PC-3 (cell line): ENCODE data around the gene CNTNAP2. TPM values are rescaled to one million over a fixed set of nuclear protein-coding genes. Genes with fewer than 3 reads are reported as not detected.

Experiments used
- ATAC-seq: fragments of 200-7000 bp; cut with Tn5 transposase; 2 replicates; pipeline ENCODE4 v1.9.1; 2020; ENCODE audit warnings: mild to moderate bottlenecking, moderate library complexity
- BruUV-seq: library from RNA; stranded (reverse); fragments of 400-500 nt; replicated peaks from 2 replicates; lab custom pipeline; 2021; lab: Mats Ljungman, UMichigan
- CTCF ChIA-PET: fragments of 300-600 bp; sonication (Branson Sonifier 250); formaldehyde crosslinking; loops from one replicate; lab custom pipeline; 2022; ENCODE audit warnings: antibody characterized with exemption; lab: Charles Lee
- POLR2A ChIA-PET: fragments of 300-600 bp; sonication (Branson Sonifier 250); formaldehyde crosslinking; loops from one replicate; lab custom pipeline; 2022; ENCODE audit warnings: antibody characterized with exemption; ENCODE audit not compliant: unreplicated experiment; lab: Charles Lee
- DNase-seq: peaks from one replicate; pipeline ENCODE4 v3.0.0-alpha.2; 2015
- H2AFZ ChIP-seq: fragments of 300-600 bp; sonication (generic); 2 replicates; pipeline ENCODE4 v1.6.0; 2016; ENCODE audit warnings: antibody characterized with exemption, low read length
- H3F3A ChIP-seq: fragments of 300-600 bp; sonication (generic); one replicate; pipeline ENCODE4 v1.6.0; 2017; ENCODE audit warnings: antibody characterized with exemption, low read length, control low read depth, mild to moderate bottlenecking; ENCODE audit not compliant: unreplicated experiment
- H3K27ac ChIP-seq: fragments of 300-600 bp; sonication (generic); 2 replicates; pipeline ENCODE4 v1.5.1; 2016; ENCODE audit warnings: mild to moderate bottlenecking, low read length
- H3K27me3 ChIP-seq: fragments of 300-600 bp; sonication (generic); 2 replicates; pipeline ENCODE4 v1.6.1; 2016; ENCODE audit warnings: low read length, mixed read lengths
- H3K36me3 ChIP-seq: fragments of 300-600 bp; sonication (generic); 2 replicates; pipeline ENCODE4 v1.6.1; 2016; ENCODE audit warnings: low read depth, mixed run types, low read length, mixed read lengths
- H3K4me1 ChIP-seq: fragments of 300-600 bp; sonication (generic); 2 replicates; pipeline ENCODE4 v1.5.1; 2016; ENCODE audit warnings: low read length; ENCODE audit not compliant: insufficient read depth
- H3K4me2 ChIP-seq: fragments of 300-600 bp; sonication (generic); 2 replicates; pipeline ENCODE4 v1.6.0; 2016; ENCODE audit warnings: low read length
- H3K4me3 ChIP-seq: fragments of 300-600 bp; sonication (generic); 2 replicates; pipeline ENCODE4 v1.5.1; 2016; ENCODE audit warnings: mild to moderate bottlenecking, low read length, mixed read lengths
- H3K79me2 ChIP-seq: fragments of 300-600 bp; sonication (generic); 2 replicates; pipeline ENCODE4 v1.6.1; 2017; ENCODE audit warnings: low read length, mixed read lengths
- H3K9ac ChIP-seq: fragments of 300-600 bp; sonication (generic); 2 replicates; pipeline ENCODE4 v1.6.0; 2016; ENCODE audit warnings: mild to moderate bottlenecking, low read length
- H3K9me2 ChIP-seq: fragments of 300-600 bp; sonication (generic); replicated peaks from 2 replicates; pipeline ENCODE4 v1.6.1; 2016; ENCODE audit warnings: mixed run types, low read length, mixed read lengths
- H3K9me3 ChIP-seq: fragments of 300-600 bp; sonication (generic); 2 replicates; pipeline ENCODE4 v1.6.1; 2016; ENCODE audit warnings: low read length, mixed read lengths
- H4K20me1 ChIP-seq: fragments of 300-600 bp; sonication (generic); 2 replicates; pipeline ENCODE4 v1.6.1; 2016; ENCODE audit warnings: low read length, mixed read lengths
- EZH2 ChIP-seq: fragments of 300-600 bp; sonication (generic); IDR thresholded peaks from one replicate; pipeline ENCODE4 v1.6.1; 2017; ENCODE audit warnings: antibody characterized with exemption, mild to moderate bottlenecking, low read length; ENCODE audit not compliant: unreplicated experiment
- EZH2phosphoT487 ChIP-seq: fragments of 300-600 bp; sonication (generic); IDR thresholded peaks from 2 replicates; pipeline ENCODE4 v1.6.1; 2018; ENCODE audit warnings: mild to moderate bottlenecking, antibody characterized with exemption, low read length, borderline replicate concordance
- intact Hi-C: fragments of 100-400 bp; cut with micrococcal nuclease; formaldehyde crosslinking; loops from 2 replicates; pipeline ENCODE4 v1.9.0; 2023
- total RNA-seq: library from RNA; depleted of rRNA; stranded (reverse); fragments of >200 nt; gene quantifications from 2 replicates; pipeline ENCODE4 v1.2.3, GENCODE V29; 2014
- TF ChIP-seq, protein P1 (sequence below): fragments of 300-600 bp; sonication (generic); conservative IDR thresholded peaks from 2 replicates; pipeline ENCODE4 v1.5.1; 2017; ENCODE audit warnings: antibody characterized with exemption, low read depth, mild to moderate bottlenecking, low read length

CNTNAP2 gene
- total RNA-seq, 1 experiment from 2014 or later: 1.5 TPM

DNA sequence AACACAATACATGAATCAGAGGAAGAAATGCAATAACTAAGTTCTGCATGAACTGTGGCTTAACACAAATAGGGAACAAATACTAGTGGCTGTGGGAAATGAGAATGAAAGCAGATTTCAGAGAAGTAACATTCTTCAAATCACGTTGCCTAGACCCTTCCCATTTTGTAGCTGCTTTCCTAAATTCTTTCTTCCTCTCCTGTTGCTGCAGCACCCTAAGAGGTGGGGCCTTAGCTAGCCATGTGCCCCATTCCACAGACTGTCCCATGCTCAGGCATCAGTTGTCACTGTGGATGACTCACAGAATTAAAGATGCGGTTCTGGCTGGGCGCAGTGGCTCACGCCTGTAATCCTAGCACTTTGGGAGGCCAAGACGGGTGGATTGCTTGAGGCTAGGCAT, 1769.3 kb downstream of the CNTNAP2 start:
- H3K79me2 ChIP-seq: no peaks in the 10 kb centered on the region

GRCh38 chr7:147894271-147894670, 1777.7 kb downstream of the CNTNAP2 start:
- Histone ChIP-seq H3K4me2 (no peak overlapping the region; the same call in 1 of the 2 replicates), H3K4me1 (no peaks in the 10 kb centered on the region), H3F3A (no peaks in the 10 kb centered on the region), H2AFZ (peak overlapping the region; percentile 33; the same call in 1 of the 2 replicates), H3K9me2 (no peaks in the 10 kb centered on the region), H4K20me1 (no peaks in the 10 kb centered on the region), H3K79me2 (no peaks in the 10 kb centered on the region), H3K36me3 (no peaks in the 10 kb centered on the region), H3K4me3 (no peak overlapping the region), H3K27ac (no peak overlapping the region), H3K9ac (no peak overlapping the region), H3K9me3 (no peaks in the 10 kb centered on the region), H3K27me3 (no peaks in the 10 kb centered on the region)
- CTCF ChIA-PET: no interaction called here
- intact Hi-C loops: no loop called here
- BruUV-seq: no TSS peak
- ATAC-seq (peak; percentile 74), DNase-seq (peak; percentile 35)
- no peak for TF ChIP-seq EZH2
- TF ChIP-seq EZH2phosphoT487: no peak
- TF ChIP-seq, protein P1, sequence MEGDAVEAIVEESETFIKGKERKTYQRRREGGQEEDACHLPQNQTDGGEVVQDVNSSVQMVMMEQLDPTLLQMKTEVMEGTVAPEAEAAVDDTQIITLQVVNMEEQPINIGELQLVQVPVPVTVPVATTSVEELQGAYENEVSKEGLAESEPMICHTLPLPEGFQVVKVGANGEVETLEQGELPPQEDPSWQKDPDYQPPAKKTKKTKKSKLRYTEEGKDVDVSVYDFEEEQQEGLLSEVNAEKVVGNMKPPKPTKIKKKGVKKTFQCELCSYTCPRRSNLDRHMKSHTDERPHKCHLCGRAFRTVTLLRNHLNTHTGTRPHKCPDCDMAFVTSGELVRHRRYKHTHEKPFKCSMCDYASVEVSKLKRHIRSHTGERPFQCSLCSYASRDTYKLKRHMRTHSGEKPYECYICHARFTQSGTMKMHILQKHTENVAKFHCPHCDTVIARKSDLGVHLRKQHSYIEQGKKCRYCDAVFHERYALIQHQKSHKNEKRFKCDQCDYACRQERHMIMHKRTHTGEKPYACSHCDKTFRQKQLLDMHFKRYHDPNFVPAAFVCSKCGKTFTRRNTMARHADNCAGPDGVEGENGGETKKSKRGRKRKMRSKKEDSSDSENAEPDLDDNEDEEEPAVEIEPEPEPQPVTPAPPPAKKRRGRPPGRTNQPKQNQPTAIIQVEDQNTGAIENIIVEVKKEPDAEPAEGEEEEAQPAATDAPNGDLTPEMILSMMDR: no peak
- POLR2A ChIA-PET: no interaction called here

More for the DNA sequence above, 1769.3 kb downstream of the CNTNAP2 start:
- ChIA-PET CTCF (no interaction called here), POLR2A (no interaction called here)
- Histone ChIP-seq H2AFZ (no peak overlapping the region), H4K20me1 (no peaks in the 10 kb centered on the region), H3K9ac (no peak overlapping the region), H3K27ac (no peak overlapping the region), H3K27me3 (no peaks in the 10 kb centered on the region), H3K4me2 (no peak overlapping the region), H3K9me2 (no peaks in the 10 kb centered on the region), H3K4me3 (no peak overlapping the region), H3F3A (no peaks in the 10 kb centered on the region), H3K4me1 (no peaks in the 10 kb centered on the region), H3K36me3 (no peaks in the 10 kb centered on the region), H3K9me3 (no peaks in the 10 kb centered on the region)
- peak; percentile 5 for DNase-seq
- ATAC-seq: no peak
- no TSS peak for BruUV-seq
- intact Hi-C loops: no loop called here
- TF ChIP-seq, protein P1: no peak
- TF ChIP-seq EZH2phosphoT487 (no peak), EZH2 (no peak)

GRCh38 chr7:147896121-147896520, 1779.5 kb downstream of the CNTNAP2 start:
- DNase-seq (no peak), ATAC-seq (no peak)
- intact Hi-C loops: no loop called here
- no peaks in the 10 kb centered on the region for H3K9me2 ChIP-seq
- H3K79me2 ChIP-seq: no peaks in the 10 kb centered on the region
- H3K9ac ChIP-seq: no peak overlapping the region
- ChIA-PET CTCF (no interaction called here), POLR2A (no interaction called here)
- no peaks in the 10 kb centered on the region for H3K36me3 ChIP-seq
- TF ChIP-seq, protein P1: no peak
- no peak for TF ChIP-seq EZH2
- TF ChIP-seq EZH2phosphoT487: no peak
- H3K27ac ChIP-seq: no peak overlapping the region
- H3K4me2 ChIP-seq: no peak overlapping the region
- H3K27me3 ChIP-seq: no peaks in the 10 kb centered on the region
- H3K9me3 ChIP-seq: no peaks in the 10 kb centered on the region
- H3F3A ChIP-seq: no peaks in the 10 kb centered on the region
- H3K4me1 ChIP-seq: no peaks in the 10 kb centered on the region
- H3K4me3 ChIP-seq: no peak overlapping the region
- H2AFZ ChIP-seq: no peak overlapping the region
- BruUV-seq: no TSS peak
- no peaks in the 10 kb centered on the region for H4K20me1 ChIP-seq
